Measurements from ENCODE around the gene UQCRFS1.
"Not testable (repeated sequence)": the region's sequence is repeated elsewhere in the genome, so short reads cannot be mapped to it uniquely, and the experiment has no call there.

The UQCRFS1 gene

DNA sequence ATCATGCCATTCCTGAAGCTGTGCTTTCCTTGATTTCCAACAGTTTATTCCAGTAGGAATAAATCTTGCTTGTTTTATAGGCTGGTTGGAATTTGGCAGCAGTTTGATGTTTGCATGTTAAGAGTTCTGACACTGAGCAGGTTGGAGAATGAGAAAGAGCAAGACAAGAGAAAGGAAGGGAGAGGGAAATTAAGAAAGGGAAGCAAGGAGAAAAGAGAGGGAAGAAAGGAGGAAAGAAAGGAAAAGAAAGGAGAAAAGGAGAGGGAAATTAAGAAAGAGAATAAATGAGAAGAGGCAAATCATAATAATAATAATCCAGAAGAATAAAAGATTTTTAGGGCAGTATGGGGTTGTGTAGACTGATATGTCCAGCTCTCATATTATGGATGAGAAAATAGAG lies 28.4 kb upstream of the UQCRFS1 start:
- Mint-ChIP-seq H3K4me1 (ENCODE audit: low read depth) (no peaks in the 10 kb centered on the region), H3K36me3 (ENCODE audit: low read depth) (no peaks in the 10 kb centered on the region), H3K4me3 (no peak overlapping the region), H3K27me3 (peaks cover 2% of the 10 kb centered on the region), H3K27ac (no peak overlapping the region), H3K9me3 (peaks cover under 1% of the 10 kb centered on the region)
- intact Hi-C loops (cut with micrococcal nuclease) = no loop called here

DNA sequence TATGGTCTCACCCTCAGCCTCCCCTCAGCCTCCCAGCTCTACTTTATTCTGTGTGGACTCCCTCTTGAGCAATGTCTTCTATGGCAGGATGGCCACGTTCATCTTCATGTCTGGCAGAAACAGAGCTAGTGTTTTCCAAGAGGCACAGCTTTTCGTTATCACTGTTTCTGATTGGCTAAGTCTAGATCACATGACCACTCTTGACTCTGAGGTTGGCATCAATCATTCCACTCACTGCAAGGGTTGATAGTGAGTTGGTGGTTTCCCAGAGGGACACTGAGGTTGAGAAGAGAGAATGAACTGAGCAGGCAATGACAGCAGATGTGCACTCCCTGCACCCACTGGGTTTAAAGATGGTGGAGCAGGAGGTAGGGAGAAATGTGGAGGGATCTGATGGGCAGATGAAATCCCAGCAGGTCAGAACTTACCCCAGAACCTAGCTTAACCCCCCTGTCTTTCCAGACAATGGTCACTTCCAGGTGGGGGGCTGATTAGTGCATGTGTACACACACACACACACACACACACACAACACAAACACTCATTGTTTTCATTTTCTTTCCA lies 26.3 kb upstream of the UQCRFS1 start:
- no peak overlapping the region for H3K27ac Mint-ChIP-seq
- peaks cover 16% of the 10 kb centered on the region for H3K9me3 Mint-ChIP-seq
- H3K36me3 Mint-ChIP-seq (ENCODE audit: low read depth) = no peaks in the 10 kb centered on the region
- intact Hi-C loops (cut with micrococcal nuclease) = no loop called here
- H3K4me1 Mint-ChIP-seq (ENCODE audit: low read depth) = no peaks in the 10 kb centered on the region
- H3K27me3 Mint-ChIP-seq = peaks cover 2% of the 10 kb centered on the region
- no peak overlapping the region for H3K4me3 Mint-ChIP-seq

GRCh38 chr19:29233591-29233990 lies 20.6 kb upstream of the UQCRFS1 start:
- H3K9me3 Mint-ChIP-seq = peaks cover 21% of the 10 kb centered on the region
- no peaks in the 10 kb centered on the region for H3K4me1 Mint-ChIP-seq (ENCODE audit: low read depth)
- no peak overlapping the region for H3K27ac Mint-ChIP-seq
- no peak overlapping the region for H3K4me3 Mint-ChIP-seq
- H3K36me3 Mint-ChIP-seq (ENCODE audit: low read depth) = no peaks in the 10 kb centered on the region
- H3K27me3 Mint-ChIP-seq = no peaks in the 10 kb centered on the region
- intact Hi-C loops (cut with micrococcal nuclease) = no loop called here

DNA sequence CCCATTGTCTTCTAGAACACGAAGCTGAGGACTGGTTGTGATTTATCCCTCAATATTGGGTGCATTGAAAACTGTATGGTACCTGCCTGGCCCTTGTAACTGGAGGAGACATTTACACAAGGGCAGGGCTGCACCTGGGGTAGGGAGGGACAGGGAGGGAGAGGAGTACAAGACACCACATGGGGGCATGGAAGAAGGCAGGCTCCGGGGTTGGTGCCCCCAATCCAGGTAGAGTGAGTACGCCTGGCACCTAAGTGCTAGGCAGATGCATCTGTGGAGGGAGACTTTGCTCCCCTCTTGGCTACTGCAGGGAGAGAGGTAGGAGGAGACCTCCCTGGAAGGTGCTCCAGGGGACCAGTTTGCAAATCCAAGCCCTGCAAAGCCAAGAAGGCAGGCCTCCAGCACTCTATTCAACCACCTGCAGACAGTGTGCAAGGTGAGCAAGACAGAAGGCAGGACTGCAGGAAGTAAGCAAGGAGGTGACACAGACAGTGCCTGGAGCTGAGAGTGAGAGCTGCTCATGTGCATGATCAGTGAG lies 19.4 kb upstream of the UQCRFS1 start:
- intact Hi-C loops (cut with micrococcal nuclease) = no loop called here

GRCh38 chr19:29231306-29231705 lies 18.4 kb upstream of the UQCRFS1 start:
- H3K36me3 Mint-ChIP-seq (ENCODE audit: low read depth); H3K27ac Mint-ChIP-seq; intact Hi-C loops (cut with micrococcal nuclease); H3K4me1 Mint-ChIP-seq (ENCODE audit: low read depth); H3K27me3 Mint-ChIP-seq; H3K4me3 Mint-ChIP-seq: not testable (repeated sequence)
- H3K9me3 Mint-ChIP-seq = peaks cover 20% of the 10 kb centered on the region

More for the DNA sequence above, 19.4 kb upstream of the UQCRFS1 start:
- Mint-ChIP-seq H3K4me1 (ENCODE audit: low read depth) (no peaks in the 10 kb centered on the region), H3K27me3 (no peaks in the 10 kb centered on the region), H3K9me3 (peaks cover 21% of the 10 kb centered on the region), H3K36me3 (ENCODE audit: low read depth) (no peaks in the 10 kb centered on the region), H3K4me3 (no peak overlapping the region), H3K27ac (no peak overlapping the region)

- H3K4me3 Mint-ChIP-seq = no peak overlapping the region
- peaks cover under 1% of the 10 kb centered on the region for H3K36me3 Mint-ChIP-seq (ENCODE audit: low read depth)
- H3K4me1 Mint-ChIP-seq (ENCODE audit: low read depth) = peaks cover 7% of the 10 kb centered on the region
- intact Hi-C loops (cut with micrococcal nuclease) = no loop called here
- no peak overlapping the region for H3K27ac Mint-ChIP-seq
- H3K9me3 Mint-ChIP-seq = no peaks in the 10 kb centered on the region
- peaks cover 13% of the 10 kb centered on the region for H3K27me3 Mint-ChIP-seq
Observed at GRCh38 chr19:29217616-29218015, 4.7 kb upstream of the UQCRFS1 start.

- H3K9me3 Mint-ChIP-seq = peaks cover 6% of the 10 kb centered on the region
- H3K27ac Mint-ChIP-seq = peak overlapping the region; percentile 40
Observed at GRCh38 chr19:29216021-29216420, 3.1 kb upstream of the UQCRFS1 start.

GRCh38 chr19:29215322-29215845 lies 2.4 kb upstream of the UQCRFS1 start:
- peaks cover 27% of the 10 kb centered on the region for H3K4me1 Mint-ChIP-seq (ENCODE audit: low read depth)
- intact Hi-C loops (cut with micrococcal nuclease) = no loop called here
- no peak overlapping the region for H3K27ac Mint-ChIP-seq

More at GRCh38 chr19:29216021-29216420, 3.1 kb upstream of the UQCRFS1 start:
- Mint-ChIP-seq H3K36me3 (ENCODE audit: low read depth) (peaks cover 15% of the 10 kb centered on the region), H3K27me3 (peaks cover 13% of the 10 kb centered on the region), H3K4me3 (no peak overlapping the region), H3K4me1 (ENCODE audit: low read depth) (peaks cover 21% of the 10 kb centered on the region)
- intact Hi-C loops (cut with micrococcal nuclease) = no loop called here

GRCh38 chr19:29214411-29214810 lies 1.5 kb upstream of the UQCRFS1 start:
- Mint-ChIP-seq H3K27me3 (peaks cover 12% of the 10 kb centered on the region), H3K4me3 (no peak overlapping the region), H3K36me3 (ENCODE audit: low read depth) (peaks cover 21% of the 10 kb centered on the region), H3K9me3 (peaks cover 8% of the 10 kb centered on the region), H3K27ac (no peak overlapping the region), H3K4me1 (ENCODE audit: low read depth) (peaks cover 37% of the 10 kb centered on the region)
- intact Hi-C loops (cut with micrococcal nuclease) = loop anchor here (5.0 kb wide), 2 partner anchors 393 to 1422 kb away; partner anchors contain the start of gene POP4

More at GRCh38 chr19:29215322-29215845, 2.4 kb upstream of the UQCRFS1 start:
- peaks cover 13% of the 10 kb centered on the region for H3K27me3 Mint-ChIP-seq
- H3K9me3 Mint-ChIP-seq = peaks cover 8% of the 10 kb centered on the region
- H3K4me3 Mint-ChIP-seq = no peak overlapping the region
- peaks cover 21% of the 10 kb centered on the region for H3K36me3 Mint-ChIP-seq (ENCODE audit: low read depth)

DNA sequence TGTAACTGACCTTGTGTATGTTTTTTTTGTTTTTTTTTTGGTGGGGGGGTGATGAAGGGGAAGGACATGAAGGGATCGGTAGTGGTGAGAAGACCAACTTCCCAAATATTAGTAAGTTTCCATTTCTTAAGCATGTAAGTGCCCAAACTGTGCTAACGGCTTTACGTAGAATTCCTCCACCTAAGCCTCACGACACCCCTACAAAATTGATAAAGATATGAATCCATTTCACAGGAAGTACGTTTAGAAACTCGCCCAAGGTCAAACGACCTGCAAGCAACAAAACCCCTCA lies 649 bp downstream of the UQCRFS1 start:
- H3K27me3 Mint-ChIP-seq = peaks cover 2% of the 10 kb centered on the region
- H3K9me3 Mint-ChIP-seq = peaks cover 8% of the 10 kb centered on the region
- intact Hi-C loops (cut with micrococcal nuclease) = loop anchor here (5.0 kb wide), 2 partner anchors 395 to 1420 kb away; partner anchors contain the start of gene POP4
- H3K4me3 Mint-ChIP-seq = peak overlapping the region; percentile 95
- H3K4me1 Mint-ChIP-seq (ENCODE audit: low read depth) = peaks cover 39% of the 10 kb centered on the region
- peak overlapping the region; percentile 92 for H3K27ac Mint-ChIP-seq
- peaks cover 28% of the 10 kb centered on the region for H3K36me3 Mint-ChIP-seq (ENCODE audit: low read depth)

- H3K27me3 Mint-ChIP-seq = peaks cover 2% of the 10 kb centered on the region
- peaks cover 33% of the 10 kb centered on the region for H3K36me3 Mint-ChIP-seq (ENCODE audit: low read depth)
- H3K27ac Mint-ChIP-seq = peak overlapping the region; percentile 92
- H3K4me3 Mint-ChIP-seq = peak overlapping the region; percentile 95
- H3K9me3 Mint-ChIP-seq = peaks cover 8% of the 10 kb centered on the region
- peaks cover 39% of the 10 kb centered on the region for H3K4me1 Mint-ChIP-seq (ENCODE audit: low read depth)
- intact Hi-C loops (cut with micrococcal nuclease) = loop anchor here (5.0 kb wide), 2 partner anchors 396 to 1419 kb away; partner anchors contain the start of gene POP4
Observed at GRCh38 chr19:29211562-29212355, 1.2 kb downstream of the UQCRFS1 start.

DNA sequence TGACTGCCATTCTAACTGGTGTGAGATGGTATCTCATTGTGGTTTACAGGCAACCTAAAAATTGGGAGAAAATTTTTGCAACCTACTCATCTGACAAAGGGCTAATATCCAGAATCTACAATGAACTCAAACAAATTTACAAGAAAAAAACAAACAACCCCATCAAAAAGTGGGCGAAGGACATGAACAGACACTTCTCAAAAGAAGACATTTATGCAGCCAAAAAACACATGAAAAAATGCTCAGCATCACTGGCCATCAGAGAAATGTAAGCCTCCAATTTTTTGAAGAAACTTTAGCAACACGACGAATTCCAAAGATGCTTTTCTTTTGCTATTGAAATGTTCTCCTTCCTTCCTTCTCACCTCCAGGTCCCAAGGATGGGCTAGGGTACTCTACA lies 1.9 kb downstream of the UQCRFS1 start:
- peak overlapping the region; percentile 95 for H3K4me3 Mint-ChIP-seq
- not testable (repeated sequence) for H3K9me3 Mint-ChIP-seq, H3K27me3 Mint-ChIP-seq
- H3K4me1 Mint-ChIP-seq (ENCODE audit: low read depth) = peaks cover 39% of the 10 kb centered on the region
- peaks cover 40% of the 10 kb centered on the region for H3K36me3 Mint-ChIP-seq (ENCODE audit: low read depth)
- intact Hi-C loops (cut with micrococcal nuclease) = loop anchor here (5.0 kb wide), 2 partner anchors 396 to 1419 kb away; partner anchors contain the start of gene POP4
- peak overlapping the region; percentile 92 for H3K27ac Mint-ChIP-seq

DNA sequence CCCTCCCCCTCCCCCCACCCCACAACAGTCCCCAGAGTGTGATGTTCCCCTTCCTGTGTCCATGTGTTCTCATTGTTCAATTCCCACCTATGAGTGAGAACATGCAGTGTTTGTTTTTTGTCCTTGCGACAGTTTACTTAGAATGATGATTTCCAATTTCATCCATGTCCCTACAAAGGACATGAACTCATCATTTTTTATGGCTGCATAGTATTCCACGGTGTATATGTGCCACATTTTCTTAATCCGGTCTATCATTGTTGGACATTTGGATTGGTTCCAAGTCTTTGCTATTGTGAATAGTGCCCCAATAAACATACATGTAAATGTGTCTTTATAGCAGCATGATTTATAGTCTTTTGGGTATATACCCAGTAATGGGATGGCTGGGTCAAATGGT lies 2.4 kb downstream of the UQCRFS1 start:
- not testable (repeated sequence) for H3K9me3 Mint-ChIP-seq, H3K4me3 Mint-ChIP-seq, H3K27me3 Mint-ChIP-seq, H3K27ac Mint-ChIP-seq
- peaks cover 45% of the 10 kb centered on the region for H3K36me3 Mint-ChIP-seq (ENCODE audit: low read depth)
- intact Hi-C loops (cut with micrococcal nuclease) = loop anchor here (5.0 kb wide), 2 partner anchors 397 to 1418 kb away; partner anchors contain the start of gene POP4
- peaks cover 39% of the 10 kb centered on the region for H3K4me1 Mint-ChIP-seq (ENCODE audit: low read depth)

Data from dendritic cell treated with granulocyte-macrophage colony-stimulating factor and Interleukin-4, amounts not matched to agents 40 ng/mL and 50 ng/mL, for 4 days (primary cell).